Measurements from ENCODE around the gene VPS33A. TPM values are rescaled to one million over a fixed set of nuclear protein-coding genes. Genes with fewer than 3 reads are reported as not detected.
"Not testable (repeated sequence)": the region's sequence is repeated elsewhere in the genome, so short reads cannot be mapped to it uniquely, and the experiment has no call there.

Gene VPS33A
- total and polyA plus RNA-seq, 8 donors = 4.2 to 12.0 (median 6.6) TPM

DNA sequence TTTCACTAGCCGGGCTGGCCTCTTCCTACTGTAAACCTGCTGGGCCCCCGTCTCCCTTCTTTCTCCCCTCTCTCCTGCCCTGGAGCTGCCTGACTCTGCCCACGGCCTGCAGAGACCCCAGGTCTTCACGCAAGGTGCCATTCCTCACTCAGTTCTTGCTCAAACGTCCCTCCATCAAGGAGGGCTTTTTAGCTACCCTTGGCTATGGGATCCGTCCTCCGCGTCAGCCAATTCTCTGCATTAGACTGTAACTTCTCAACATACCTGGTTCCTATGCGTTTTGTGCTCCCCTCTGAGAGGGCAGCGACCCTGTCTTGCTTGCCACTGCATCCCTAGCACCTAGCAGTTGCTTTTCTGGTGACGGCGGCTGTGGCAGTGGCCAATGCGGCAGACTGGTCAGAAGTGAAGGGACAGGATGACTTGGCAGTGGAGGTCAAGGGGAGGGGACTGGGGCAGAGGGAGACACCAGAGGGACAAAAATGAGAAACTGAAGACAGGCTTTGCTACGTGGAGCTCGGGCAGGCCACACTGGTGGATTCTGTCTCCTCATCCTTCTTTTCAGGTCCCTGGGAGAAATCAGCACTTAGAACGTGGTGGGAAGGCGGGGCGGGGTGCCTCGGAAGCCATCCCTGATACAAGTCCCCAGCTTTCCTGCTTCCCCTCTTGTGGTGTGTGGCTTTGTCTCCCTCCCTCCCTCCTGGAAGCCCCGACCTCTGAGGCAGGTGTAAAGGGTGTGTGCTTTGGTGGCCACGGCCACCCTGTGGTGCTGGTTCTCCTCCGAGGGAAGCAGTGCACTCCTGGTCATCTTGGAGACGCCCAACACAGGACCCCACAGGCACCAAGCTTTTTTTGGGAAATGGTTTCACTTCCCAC lies 61.0 kb downstream of the VPS33A start:
- DNase-seq = no peak

DNA sequence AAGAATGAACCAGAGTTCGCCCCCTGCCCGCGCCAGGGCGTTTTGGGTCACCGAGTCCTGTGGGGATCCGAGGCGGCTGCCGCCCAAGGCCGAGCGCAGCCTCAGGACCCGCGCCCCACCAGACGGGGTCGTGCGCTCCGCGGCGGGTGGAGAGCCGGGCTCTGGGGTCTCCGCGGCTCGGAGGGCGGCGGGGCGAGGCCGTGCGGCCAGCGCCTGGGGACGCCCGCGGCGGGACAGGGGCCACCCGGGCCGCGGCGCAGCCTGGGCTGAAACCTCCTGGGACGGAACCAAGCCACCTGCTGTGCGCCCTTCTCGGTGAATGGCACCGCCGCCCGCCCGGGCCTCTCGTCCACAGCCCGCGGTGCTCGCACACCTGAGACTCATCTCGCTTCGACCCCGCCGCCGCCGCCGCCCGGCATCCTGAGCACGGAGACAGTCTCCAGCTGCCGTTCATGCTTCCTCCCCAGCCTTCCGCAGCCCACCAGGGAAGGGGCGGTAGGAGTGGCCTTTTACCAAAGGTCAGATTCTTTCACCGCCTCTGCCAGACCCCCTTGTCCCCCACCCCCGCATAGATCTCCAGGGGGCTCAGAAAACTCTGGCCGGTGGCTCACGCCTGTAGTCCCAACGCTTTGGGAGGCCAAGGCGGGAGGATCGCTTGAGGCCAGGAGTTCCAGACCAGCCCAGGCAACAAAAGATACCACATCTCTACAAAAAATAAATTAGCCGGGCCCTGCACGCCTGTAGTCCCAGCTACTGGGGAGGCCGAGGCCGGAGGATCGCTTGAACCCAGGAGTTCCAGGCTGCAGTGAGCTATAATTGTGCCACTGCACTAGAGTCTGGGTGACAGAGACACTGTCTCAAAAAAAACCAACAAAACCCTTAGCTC lies 61.9 kb downstream of the VPS33A start:
- TF ChIP-seq, protein P1, sequence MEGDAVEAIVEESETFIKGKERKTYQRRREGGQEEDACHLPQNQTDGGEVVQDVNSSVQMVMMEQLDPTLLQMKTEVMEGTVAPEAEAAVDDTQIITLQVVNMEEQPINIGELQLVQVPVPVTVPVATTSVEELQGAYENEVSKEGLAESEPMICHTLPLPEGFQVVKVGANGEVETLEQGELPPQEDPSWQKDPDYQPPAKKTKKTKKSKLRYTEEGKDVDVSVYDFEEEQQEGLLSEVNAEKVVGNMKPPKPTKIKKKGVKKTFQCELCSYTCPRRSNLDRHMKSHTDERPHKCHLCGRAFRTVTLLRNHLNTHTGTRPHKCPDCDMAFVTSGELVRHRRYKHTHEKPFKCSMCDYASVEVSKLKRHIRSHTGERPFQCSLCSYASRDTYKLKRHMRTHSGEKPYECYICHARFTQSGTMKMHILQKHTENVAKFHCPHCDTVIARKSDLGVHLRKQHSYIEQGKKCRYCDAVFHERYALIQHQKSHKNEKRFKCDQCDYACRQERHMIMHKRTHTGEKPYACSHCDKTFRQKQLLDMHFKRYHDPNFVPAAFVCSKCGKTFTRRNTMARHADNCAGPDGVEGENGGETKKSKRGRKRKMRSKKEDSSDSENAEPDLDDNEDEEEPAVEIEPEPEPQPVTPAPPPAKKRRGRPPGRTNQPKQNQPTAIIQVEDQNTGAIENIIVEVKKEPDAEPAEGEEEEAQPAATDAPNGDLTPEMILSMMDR (IDR thresholded peaks at IDR 0.05) = no peak

More for the DNA sequence above, 61.0 kb downstream of the VPS33A start:
- H3K27ac ChIP-seq = no peak overlapping the region
- ATAC-seq = no peak
- 47 to 54% methylated on average over 23 of the region's 23 CpGs for WGBS, 2 donors
- TF ChIP-seq, protein P1 (IDR thresholded peaks at IDR 0.05) = no peak
- peaks cover 0 to 7% (median 5%) of the 10 kb centered on the region in 3 donors for H3K4me1 ChIP-seq
- no peak overlapping the region for H3K4me3 ChIP-seq
- no peaks in the 10 kb centered on the region for H3K27me3 ChIP-seq
- intact Hi-C loops (cut with DNase I) = no loop called here
- H3K36me3 ChIP-seq = peaks cover 0 to 31% (median 14%) of the 10 kb centered on the region in 3 donors
- no peak for FAIRE-seq
- H3K9me3 ChIP-seq = no peaks in the 10 kb centered on the region

GRCh38 chr12:122203301-122204166 lies 62.8 kb downstream of the VPS33A start, which contains the start of gene B3GNT4:
TSS of gene B3GNT4 (plus strand) at chr12:122203709. CDS start at chr12:122204619, 910 bp downstream.
- H3K27me3 ChIP-seq = no peaks in the 10 kb centered on the region
- FAIRE-seq = no peak
- intact Hi-C loops (cut with DNase I) = loop anchor here in 1 of 3 donors (5.0 kb wide), 1 partner anchor 146 kb away; no protein-coding TSS in a partner anchor

More for the DNA sequence above, 61.9 kb downstream of the VPS33A start:
- WGBS, 2 donors = 15 to 20% methylated on average over 47 to 71 of the region's 71 CpGs
- H3K4me3 ChIP-seq = peak overlapping the region; percentile 28 to 70 (median 44)
- H3K9me3 ChIP-seq = no peaks in the 10 kb centered on the region
- H3K4me1 ChIP-seq = peaks cover 0 to 7% (median 5%) of the 10 kb centered on the region in 3 donors
- no peak overlapping the region for H3K27ac ChIP-seq
- DNase-seq (peak in 2 of 6 donors; percentile 63 to 68), FAIRE-seq (no peak), ATAC-seq (peak in 3 of 4 donors; percentile 5 to 31 (median 22))
- intact Hi-C loops (cut with DNase I) = loop anchor here in 1 of 3 donors (5.0 kb wide), 1 partner anchor 147 kb away; no protein-coding TSS in a partner anchor
- H3K36me3 ChIP-seq = peaks cover 0 to 24% (median 14%) of the 10 kb centered on the region in 3 donors
- no peaks in the 10 kb centered on the region for H3K27me3 ChIP-seq

DNA sequence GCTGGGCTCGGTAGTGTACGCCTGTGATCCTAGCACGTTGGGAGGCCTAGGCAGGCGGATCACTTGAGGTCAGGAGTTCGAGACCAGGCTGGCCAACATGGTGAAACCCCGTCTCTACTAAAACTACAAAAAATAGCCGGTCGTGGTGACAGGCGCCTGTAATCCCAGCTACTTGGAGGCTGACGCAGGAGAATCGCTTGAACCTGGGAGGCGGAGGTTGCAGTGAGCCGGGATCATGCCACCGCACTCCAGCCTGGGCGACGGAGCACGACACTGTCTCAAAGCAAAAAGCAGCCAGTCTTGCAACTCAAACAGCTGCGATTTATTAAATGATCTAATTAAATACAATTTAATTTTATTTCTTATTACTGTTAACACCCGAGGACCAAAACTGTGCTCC lies 63.5 kb downstream of the VPS33A start:
- H3K9me3 ChIP-seq, ATAC-seq, H3K27ac ChIP-seq, H3K4me1 ChIP-seq, H3K27me3 ChIP-seq, H3K36me3 ChIP-seq, DNase-seq, FAIRE-seq: not testable (repeated sequence)
- peak overlapping the region; percentile 28 to 70 (median 44) for H3K4me3 ChIP-seq
- intact Hi-C loops (cut with DNase I) = loop anchor here in 1 of 3 donors (5.0 kb wide), 1 partner anchor 146 kb away; no protein-coding TSS in a partner anchor
- 53 to 54% methylated on average over 19 of the region's 19 CpGs for WGBS, 2 donors

More at GRCh38 chr12:122203301-122204166, 62.8 kb downstream of the VPS33A start, which contains the start of gene B3GNT4:
- DNase-seq (peak; percentile 61 to 88 (median 71)), ATAC-seq (peak; percentile 79 to 90 (median 86))
- Histone ChIP-seq H3K27ac (no peak within 1 kb of the TSS), H3K36me3 (peaks cover 0 to 16% (median 11%) of the 10 kb centered on the region in 3 donors), H3K9me3 (no peaks in the 10 kb centered on the region), H3K4me3 (peak within 1 kb of the TSS; percentile 28 to 70 (median 44)), H3K4me1 (peaks cover 0 to 7% (median 5%) of the 10 kb centered on the region in 3 donors)
- TF ChIP-seq, protein P1 (IDR thresholded peaks at IDR 0.05) = no peak
- 0 to 1% methylated on average over 60 to 104 of the region's 104 CpGs for WGBS, 2 donors
